GM12878 (cell line): ENCODE results near the gene USB1.

Source experiments
- CBFB ChIP-seq: IDR thresholded peaks from 2 replicates; pipeline ENCODE4 v1.6.1; 2016; ENCODE audit warnings: antibody characterized with exemption, low read depth
- CHD4 ChIP-seq: fragments of 200-600 bp; sonication (generic); IDR thresholded peaks from 2 replicates; pipeline ENCODE4 v1.6.1; 2016; ENCODE audit warnings: mild to moderate bottlenecking
- EZH2 ChIP-seq: IDR thresholded peaks from 2 replicates; pipeline ENCODE4 v1.6.1; 2012; ENCODE audit warnings: low read depth, mild to moderate bottlenecking, control low read depth, inconsistent platforms, low read length, borderline replicate concordance; ENCODE audit not compliant: control insufficient read depth
- IKZF1 ChIP-seq: fragments of 450-650 bp; conservative IDR thresholded peaks from 2 replicates; pipeline ENCODE4 v1.6.1; 2017; ENCODE audit warnings: antibody characterized with exemption, mild to moderate bottlenecking
- MXI1 ChIP-seq: fragments of 150-350 bp; IDR thresholded peaks from 2 replicates; pipeline ENCODE4 v1.6.1; 2011; ENCODE audit warnings: low read depth, mild to moderate bottlenecking, inconsistent platforms, low read length, improper control_type of control experiment
- NR2C2 ChIP-seq: IDR thresholded peaks from 2 replicates; pipeline ENCODE4 v1.6.1; 2011; ENCODE audit warnings: borderline replicate concordance, low read depth; ENCODE audit not compliant: control insufficient read depth, insufficient read length
- POLR2AphosphoS2 ChIP-seq: IDR thresholded peaks from 2 replicates; pipeline ENCODE4 v1.6.1; 2011; ENCODE audit warnings: low read depth, mild to moderate bottlenecking, low read length, improper control_type of control experiment, moderate library complexity
- RELA ChIP-seq: fragments of 450-650 bp; IDR thresholded peaks from 2 replicates; pipeline ENCODE4 v1.8.0; 2014; ENCODE audit warnings: borderline replicate concordance; ENCODE audit not compliant: partially characterized antibody
- SUZ12 ChIP-seq: fragments of 200-600 bp; sonication (generic); IDR thresholded peaks from one replicate; pipeline ENCODE4 v1.6.1; 2018; ENCODE audit warnings: antibody characterized with exemption, mild to moderate bottlenecking; ENCODE audit not compliant: unreplicated experiment
- ZBED1 ChIP-seq: IDR thresholded peaks from 2 replicates; pipeline ENCODE4 v1.6.1; 2016; ENCODE audit warnings: borderline replicate concordance
- TF ChIP-seq, protein P1 (sequence below), 3 experiments: IDR thresholded peaks in 2 of 3; conservative IDR thresholded peaks in 1 of 3; 2 replicates each; pipeline ENCODE4 v1.5.1; 2011; ENCODE audit warnings: low read depth in 3 of 3, low read length in 3 of 3, mild to moderate bottlenecking in 3 of 3, control low read depth in 2 of 3, moderate library complexity in 2 of 3, inconsistent platforms in 1 of 3, mixed read lengths in 1 of 3; ENCODE audit not compliant: control insufficient read depth in 2 of 3, insufficient read depth in 1 of 3; ENCODE audit errors: extremely low read depth in 1 of 3
- TF ChIP-seq, protein P2 (sequence below): fragments of 450-650 bp; IDR thresholded peaks from 2 replicates; pipeline ENCODE4 v1.6.1; 2016; ENCODE audit warnings: mild to moderate bottlenecking, moderate library complexity, borderline replicate concordance

GRCh38 chr16:58035356-58036170 is 34.4 kb downstream of the USB1 start:
- no peak for TF ChIP-seq EZH2
- TF ChIP-seq, protein P1, sequence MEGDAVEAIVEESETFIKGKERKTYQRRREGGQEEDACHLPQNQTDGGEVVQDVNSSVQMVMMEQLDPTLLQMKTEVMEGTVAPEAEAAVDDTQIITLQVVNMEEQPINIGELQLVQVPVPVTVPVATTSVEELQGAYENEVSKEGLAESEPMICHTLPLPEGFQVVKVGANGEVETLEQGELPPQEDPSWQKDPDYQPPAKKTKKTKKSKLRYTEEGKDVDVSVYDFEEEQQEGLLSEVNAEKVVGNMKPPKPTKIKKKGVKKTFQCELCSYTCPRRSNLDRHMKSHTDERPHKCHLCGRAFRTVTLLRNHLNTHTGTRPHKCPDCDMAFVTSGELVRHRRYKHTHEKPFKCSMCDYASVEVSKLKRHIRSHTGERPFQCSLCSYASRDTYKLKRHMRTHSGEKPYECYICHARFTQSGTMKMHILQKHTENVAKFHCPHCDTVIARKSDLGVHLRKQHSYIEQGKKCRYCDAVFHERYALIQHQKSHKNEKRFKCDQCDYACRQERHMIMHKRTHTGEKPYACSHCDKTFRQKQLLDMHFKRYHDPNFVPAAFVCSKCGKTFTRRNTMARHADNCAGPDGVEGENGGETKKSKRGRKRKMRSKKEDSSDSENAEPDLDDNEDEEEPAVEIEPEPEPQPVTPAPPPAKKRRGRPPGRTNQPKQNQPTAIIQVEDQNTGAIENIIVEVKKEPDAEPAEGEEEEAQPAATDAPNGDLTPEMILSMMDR (IDR thresholded peaks at IDR 0.05 in 2 of 3, conservative IDR thresholded peaks at IDR 0.05 in 1 of 3; ENCODE audit: control insufficient read depth in 2 of 3, extremely low read depth in 1 of 3, insufficient read depth in 1 of 3, low read depth in 3 of 3, low read length in 3 of 3) = no peak
- TF ChIP-seq ZBED1 = no peak
- TF ChIP-seq CBFB = no peak
- no peak for TF ChIP-seq IKZF1
- TF ChIP-seq CHD4 = no peak
- TF ChIP-seq MXI1 = no peak
- no peak for TF ChIP-seq NR2C2
- TF ChIP-seq POLR2AphosphoS2 = no peak
- TF ChIP-seq, protein P2, sequence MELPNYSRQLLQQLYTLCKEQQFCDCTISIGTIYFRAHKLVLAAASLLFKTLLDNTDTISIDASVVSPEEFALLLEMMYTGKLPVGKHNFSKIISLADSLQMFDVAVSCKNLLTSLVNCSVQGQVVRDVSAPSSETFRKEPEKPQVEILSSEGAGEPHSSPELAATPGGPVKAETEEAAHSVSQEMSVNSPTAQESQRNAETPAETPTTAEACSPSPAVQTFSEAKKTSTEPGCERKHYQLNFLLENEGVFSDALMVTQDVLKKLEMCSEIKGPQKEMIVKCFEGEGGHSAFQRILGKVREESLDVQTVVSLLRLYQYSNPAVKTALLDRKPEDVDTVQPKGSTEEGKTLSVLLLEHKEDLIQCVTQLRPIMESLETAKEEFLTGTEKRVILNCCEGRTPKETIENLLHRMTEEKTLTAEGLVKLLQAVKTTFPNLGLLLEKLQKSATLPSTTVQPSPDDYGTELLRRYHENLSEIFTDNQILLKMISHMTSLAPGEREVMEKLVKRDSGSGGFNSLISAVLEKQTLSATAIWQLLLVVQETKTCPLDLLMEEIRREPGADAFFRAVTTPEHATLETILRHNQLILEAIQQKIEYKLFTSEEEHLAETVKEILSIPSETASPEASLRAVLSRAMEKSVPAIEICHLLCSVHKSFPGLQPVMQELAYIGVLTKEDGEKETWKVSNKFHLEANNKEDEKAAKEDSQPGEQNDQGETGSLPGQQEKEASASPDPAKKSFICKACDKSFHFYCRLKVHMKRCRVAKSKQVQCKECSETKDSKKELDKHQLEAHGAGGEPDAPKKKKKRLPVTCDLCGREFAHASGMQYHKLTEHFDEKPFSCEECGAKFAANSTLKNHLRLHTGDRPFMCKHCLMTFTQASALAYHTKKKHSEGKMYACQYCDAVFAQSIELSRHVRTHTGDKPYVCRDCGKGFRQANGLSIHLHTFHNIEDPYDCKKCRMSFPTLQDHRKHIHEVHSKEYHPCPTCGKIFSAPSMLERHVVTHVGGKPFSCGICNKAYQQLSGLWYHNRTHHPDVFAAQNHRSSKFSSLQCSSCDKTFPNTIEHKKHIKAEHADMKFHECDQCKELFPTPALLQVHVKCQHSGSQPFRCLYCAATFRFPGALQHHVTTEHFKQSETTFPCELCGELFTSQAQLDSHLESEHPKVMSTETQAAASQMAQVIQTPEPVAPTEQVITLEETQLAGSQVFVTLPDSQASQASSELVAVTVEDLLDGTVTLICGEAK = no peak
- no peak for TF ChIP-seq RELA
- TF ChIP-seq SUZ12 = no peak
